ENCODE data around the gene BEST2.
"Not testable (repeated sequence)": the region's sequence is repeated elsewhere in the genome, so short reads cannot be mapped to it uniquely, and the experiment has no call there.

BEST2 gene

GRCh38 chr19:12788042-12788681 lies 36.6 kb downstream of the BEST2 start:
- peak; percentile 46 for DNase-seq

- peak; percentile 80 for DNase-seq
Observed at GRCh38 chr19:12788682-12789097, 37.1 kb downstream of the BEST2 start.

GRCh38 chr19:12789098-12789903 lies 37.7 kb downstream of the BEST2 start:
- peak; percentile 69 for DNase-seq

GRCh38 chr19:12789904-12790619 lies 38.5 kb downstream of the BEST2 start:
- peak; percentile 95 for DNase-seq

- DNase-seq = peak; percentile 50
Observed at GRCh38 chr19:12790628-12791344, 39.2 kb downstream of the BEST2 start.

GRCh38 chr19:12791345-12792050 lies 39.9 kb downstream of the BEST2 start, which contains the start of gene JUNB:
Gene JUNB, plus strand, starts transcription at chr19:12791486. Its CDS starts 286 bp downstream, at chr19:12791772.
- peak; percentile 94 for DNase-seq

- peak; percentile 78 for DNase-seq
Observed at GRCh38 chr19:12792051-12792852, 40.7 kb downstream of the BEST2 start.

- DNase-seq = peak; percentile 68
Observed at GRCh38 chr19:12792853-12793289, 41.3 kb downstream of the BEST2 start.

GRCh38 chr19:12793290-12794195 lies 42.0 kb downstream of the BEST2 start:
- DNase-seq = peak; percentile 92

- DNase-seq = no peak
Observed at GRCh38 chr19:12794196-12794941, 42.8 kb downstream of the BEST2 start.

- no peak for DNase-seq
Observed at GRCh38 chr19:12794971-12795381, 43.4 kb downstream of the BEST2 start.

GRCh38 chr19:12796146-12797071 lies 44.8 kb downstream of the BEST2 start:
- peak; percentile 83 for DNase-seq

GRCh38 chr19:12797141-12797587 lies 45.6 kb downstream of the BEST2 start:
- no peak for DNase-seq

GRCh38 chr19:12797607-12798006 lies 46.0 kb downstream of the BEST2 start:
- DNase-seq = not testable (repeated sequence)

- DNase-seq = no peak
Observed at GRCh38 chr19:12799742-12800465, 48.3 kb downstream of the BEST2 start.

- DNase-seq = no peak
Observed at GRCh38 chr19:12800466-12800770, 48.8 kb downstream of the BEST2 start.

GRCh38 chr19:12800923-12801465 lies 49.4 kb downstream of the BEST2 start:
- peak; percentile 15 for DNase-seq
